ENCODE measurements around the gene GLRA2. TPM values are rescaled to one million over a fixed set of nuclear protein-coding genes. Genes with fewer than 3 reads are reported as not detected.
A peak's percentile ranks its signal among the peaks of the same experiment; 100 is the strongest.

GLRA2 gene
- total and polyA plus RNA-seq, 2 experiments from 2014 or later: 0.22 TPM; not detected in 1

DNA sequence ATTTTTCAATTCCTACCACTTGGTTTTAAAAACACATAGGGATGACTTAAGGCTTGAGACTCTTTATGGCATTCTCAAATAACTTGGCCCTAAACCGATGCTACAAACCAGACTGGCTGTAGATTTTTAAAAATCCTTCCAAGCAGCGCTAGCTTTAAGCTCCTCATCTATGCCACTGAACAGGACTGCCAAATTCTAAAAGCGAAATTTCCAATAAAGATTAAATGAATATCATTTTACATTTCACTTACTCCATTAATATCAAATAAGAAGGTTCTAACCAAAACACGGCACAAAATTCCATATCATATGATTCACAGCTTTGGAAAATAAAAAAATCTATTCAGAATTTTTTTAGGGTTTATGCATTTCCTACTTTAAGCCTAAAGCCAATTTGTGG, 209.3 kb downstream of the GLRA2 start:
- 2% methylated on average over 4 of the region's 4 CpGs for WGBS, 2 experiments (ENCODE audit: low coverage in 1 of 2, low lambda C conversion rate in 2 of 2, missing lambda C conversion rate in 2 of 2)
- H3K9me2 ChIP-seq (ENCODE audit: insufficient read depth): no peaks in the 10 kb centered on the region
- no peak overlapping the region for H3K9ac ChIP-seq
- DNase-seq: peak; percentile 38
- H3K9me3 ChIP-seq (ENCODE audit: low read depth): no peaks in the 10 kb centered on the region
- no peaks in the 10 kb centered on the region for H3K36me3 ChIP-seq (ENCODE audit: low read depth)
- H3K27ac ChIP-seq: peak overlapping the region; percentile 39
- in situ Hi-C loops (cut with MboI): no loop called here
- no peaks in the 10 kb centered on the region for H3K27me3 ChIP-seq (replicated peaks; ENCODE audit: insufficient read depth)
- peaks cover 17% of the 10 kb centered on the region for H3K4me1 ChIP-seq (ENCODE audit: insufficient read depth)
- H3K79me2 ChIP-seq (ENCODE audit: insufficient read depth): no peaks in the 10 kb centered on the region
- H3K4me2 ChIP-seq (ENCODE audit: unreplicated experiment): peak overlapping the region; percentile 72
- peak overlapping the region; percentile 21 for H3K4me3 ChIP-seq
- peaks cover 14% of the 10 kb centered on the region for H3F3A ChIP-seq (ENCODE audit: insufficient read depth)
- TF ChIP-seq EZH2phosphoT487 (IDR thresholded peaks at IDR 0.05; ENCODE audit: insufficient read depth, low read depth) (no peak), EZH2 (IDR thresholded peaks at IDR 0.05; ENCODE audit: insufficient read depth, poor library complexity, severe bottlenecking) (no peak)
- H4K20me1 ChIP-seq (ENCODE audit: insufficient read depth): no peaks in the 10 kb centered on the region
- H2AFZ ChIP-seq: peak overlapping the region; percentile 77

DNA sequence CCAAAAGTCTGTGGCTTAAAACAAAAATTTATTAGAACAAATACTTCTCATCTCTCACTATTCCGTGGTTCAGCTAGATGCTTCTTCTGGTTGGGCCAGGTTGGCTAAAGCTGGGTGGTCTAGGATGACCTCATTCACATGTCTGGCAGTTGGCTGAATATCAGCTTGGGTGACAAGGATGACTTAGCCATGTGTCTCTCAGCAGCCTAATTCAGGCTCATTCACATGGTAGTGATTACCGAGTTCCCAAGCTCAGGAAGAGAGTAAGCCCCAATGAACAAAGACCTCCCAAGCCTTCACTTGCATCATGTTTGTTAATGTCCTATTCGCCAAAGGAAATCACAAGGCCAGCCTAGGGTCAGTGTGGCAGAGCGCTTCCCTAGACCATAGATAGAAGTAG, 224.1 kb downstream of the GLRA2 start:
- Histone ChIP-seq H3K79me2 (ENCODE audit: insufficient read depth) (no peaks in the 10 kb centered on the region), H2AFZ (no peak overlapping the region), H3K36me3 (ENCODE audit: low read depth) (no peaks in the 10 kb centered on the region), H3K9me3 (ENCODE audit: low read depth) (no peaks in the 10 kb centered on the region), H4K20me1 (ENCODE audit: insufficient read depth) (no peaks in the 10 kb centered on the region), H3K4me3 (no peak overlapping the region), H3K9me2 (ENCODE audit: insufficient read depth) (no peaks in the 10 kb centered on the region), H3K9ac (no peak overlapping the region), H3F3A (ENCODE audit: insufficient read depth) (no peaks in the 10 kb centered on the region), H3K27me3 (replicated peaks; ENCODE audit: insufficient read depth) (no peaks in the 10 kb centered on the region), H3K4me1 (ENCODE audit: insufficient read depth) (no peaks in the 10 kb centered on the region), H3K4me2 (ENCODE audit: unreplicated experiment) (no peak overlapping the region), H3K27ac (no peak overlapping the region)
- TF ChIP-seq EZH2phosphoT487 (IDR thresholded peaks at IDR 0.05; ENCODE audit: insufficient read depth, low read depth) (no peak), EZH2 (IDR thresholded peaks at IDR 0.05; ENCODE audit: insufficient read depth, poor library complexity, severe bottlenecking) (no peak)
- WGBS, 2 experiments (ENCODE audit: low coverage in 1 of 2, low lambda C conversion rate in 2 of 2, missing lambda C conversion rate in 2 of 2): 13 to 27% methylated on average over 4 of the region's 4 CpGs
- DNase-seq: no peak
- in situ Hi-C loops (cut with MboI): no loop called here

DNA sequence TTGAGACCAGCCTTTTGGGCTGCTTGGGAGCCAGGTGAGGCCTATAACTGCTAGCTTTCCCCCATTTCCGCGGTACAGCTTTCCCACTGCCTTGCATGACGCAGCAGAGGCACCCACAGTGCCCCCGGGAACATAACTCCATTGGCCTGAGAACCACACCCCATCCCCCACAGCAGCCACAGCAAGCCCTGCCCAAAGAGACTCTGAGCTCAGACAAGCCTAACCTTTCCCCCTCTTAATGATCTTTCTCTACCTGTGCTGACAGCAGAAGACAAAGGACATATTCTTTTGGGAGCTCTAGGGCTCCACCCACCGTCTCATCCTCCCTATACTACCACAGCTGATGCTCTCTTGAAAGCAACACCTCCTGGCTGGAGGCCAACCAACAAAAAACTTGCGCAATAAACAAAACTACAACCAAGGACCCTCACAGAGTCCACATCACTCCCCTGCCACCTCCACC, 228.7 kb downstream of the GLRA2 start:
- Histone ChIP-seq H3K36me3 (ENCODE audit: low read depth) (no peaks in the 10 kb centered on the region), H3K9ac (no peak overlapping the region), H3K4me3 (no peak overlapping the region), H2AFZ (no peak overlapping the region), H3K4me2 (ENCODE audit: unreplicated experiment) (no peak overlapping the region), H3K27ac (no peak overlapping the region), H3F3A (ENCODE audit: insufficient read depth) (no peaks in the 10 kb centered on the region), H3K9me3 (ENCODE audit: low read depth) (no peaks in the 10 kb centered on the region), H3K79me2 (ENCODE audit: insufficient read depth) (no peaks in the 10 kb centered on the region), H4K20me1 (ENCODE audit: insufficient read depth) (no peaks in the 10 kb centered on the region), H3K4me1 (ENCODE audit: insufficient read depth) (no peaks in the 10 kb centered on the region), H3K9me2 (ENCODE audit: insufficient read depth) (no peaks in the 10 kb centered on the region), H3K27me3 (replicated peaks; ENCODE audit: insufficient read depth) (no peaks in the 10 kb centered on the region)
- in situ Hi-C loops (cut with MboI): no loop called here
- 56 to 63% methylated on average over 2 to 6 of the region's 6 CpGs for WGBS, 2 experiments (ENCODE audit: low coverage in 1 of 2, low lambda C conversion rate in 2 of 2, missing lambda C conversion rate in 2 of 2)
- DNase-seq: no peak
- TF ChIP-seq EZH2 (IDR thresholded peaks at IDR 0.05; ENCODE audit: insufficient read depth, poor library complexity, severe bottlenecking) (no peak), EZH2phosphoT487 (IDR thresholded peaks at IDR 0.05; ENCODE audit: insufficient read depth, low read depth) (no peak)

DNA sequence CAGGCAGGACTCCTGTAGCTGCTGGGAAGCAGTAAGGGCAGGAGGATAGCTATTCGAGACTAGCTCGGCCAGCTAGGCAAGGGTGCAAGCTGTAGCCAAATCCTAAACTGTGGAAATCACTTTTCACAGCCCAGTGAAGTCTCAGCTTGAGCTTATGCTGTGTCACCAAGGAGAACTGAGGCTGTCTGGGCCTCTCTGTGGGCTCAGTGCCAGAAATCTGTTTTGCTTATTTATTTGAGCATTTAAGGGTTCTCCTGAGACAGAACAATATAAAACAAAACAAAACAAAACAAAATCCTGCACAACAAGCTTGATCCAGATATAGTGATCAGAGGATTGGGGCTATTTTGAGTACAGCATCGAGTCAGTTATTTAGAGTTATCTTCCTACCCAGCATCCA, 246.1 kb downstream of the GLRA2 start:
- no peak for DNase-seq

DNA sequence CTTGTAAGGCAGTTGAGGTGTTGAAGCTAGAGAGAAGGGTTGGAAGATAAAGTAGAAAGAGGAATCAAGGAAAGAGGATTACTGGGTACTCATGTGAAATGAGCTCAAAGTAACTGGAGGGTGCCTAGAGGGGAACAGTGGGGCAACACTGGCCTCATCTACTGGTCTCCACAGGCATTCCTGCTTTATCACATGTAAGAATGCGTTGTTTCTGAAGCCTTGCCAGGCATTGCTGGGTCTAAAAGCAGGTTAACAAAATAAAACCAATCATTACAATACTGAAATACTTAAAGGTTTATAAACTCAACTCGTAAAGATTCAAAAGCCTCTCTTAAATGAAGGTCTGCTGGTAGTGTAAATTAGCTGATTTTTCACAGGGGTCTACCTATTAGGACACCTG, 247.6 kb downstream of the GLRA2 start:
- DNase-seq: no peak
- no peaks in the 10 kb centered on the region for H3K36me3 ChIP-seq (ENCODE audit: low read depth)
- H3K4me1 ChIP-seq (ENCODE audit: insufficient read depth): peaks cover 23% of the 10 kb centered on the region
- H3K79me2 ChIP-seq (ENCODE audit: insufficient read depth): no peaks in the 10 kb centered on the region
- H3K9ac ChIP-seq: no peak overlapping the region
- H3K27ac ChIP-seq: no peak overlapping the region
- no peak overlapping the region for H3K4me3 ChIP-seq
- H3K9me2 ChIP-seq (ENCODE audit: insufficient read depth): no peaks in the 10 kb centered on the region
- TF ChIP-seq EZH2 (IDR thresholded peaks at IDR 0.05; ENCODE audit: insufficient read depth, poor library complexity, severe bottlenecking) (no peak), EZH2phosphoT487 (IDR thresholded peaks at IDR 0.05; ENCODE audit: insufficient read depth, low read depth) (no peak)
- H3F3A ChIP-seq (ENCODE audit: insufficient read depth): peaks cover 13% of the 10 kb centered on the region; the same call in 1 of the 2 replicates
- in situ Hi-C loops (cut with MboI): no loop called here
- no peaks in the 10 kb centered on the region for H4K20me1 ChIP-seq (ENCODE audit: insufficient read depth)
- H3K4me2 ChIP-seq (ENCODE audit: unreplicated experiment): peak overlapping the region; percentile 53
- no peaks in the 10 kb centered on the region for H3K27me3 ChIP-seq (replicated peaks; ENCODE audit: insufficient read depth)
- H3K9me3 ChIP-seq (ENCODE audit: low read depth): no peaks in the 10 kb centered on the region
- H2AFZ ChIP-seq: no peak overlapping the region
- 80 to 86% methylated on average over 2 of the region's 2 CpGs for WGBS, 2 experiments (ENCODE audit: low coverage in 1 of 2, low lambda C conversion rate in 2 of 2, missing lambda C conversion rate in 2 of 2)

More for the DNA sequence above, 246.1 kb downstream of the GLRA2 start:
- no peaks in the 10 kb centered on the region for H4K20me1 ChIP-seq (ENCODE audit: insufficient read depth)
- H3K4me1 ChIP-seq (ENCODE audit: insufficient read depth): peaks cover 23% of the 10 kb centered on the region
- no peak overlapping the region for H3K9ac ChIP-seq
- peaks cover 13% of the 10 kb centered on the region; the same call in 1 of the 2 replicates for H3F3A ChIP-seq (ENCODE audit: insufficient read depth)
- TF ChIP-seq EZH2phosphoT487 (IDR thresholded peaks at IDR 0.05; ENCODE audit: insufficient read depth, low read depth) (no peak), EZH2 (IDR thresholded peaks at IDR 0.05; ENCODE audit: insufficient read depth, poor library complexity, severe bottlenecking) (no peak)
- no peak overlapping the region for H3K4me3 ChIP-seq
- no peak overlapping the region for H2AFZ ChIP-seq
- H3K9me3 ChIP-seq (ENCODE audit: low read depth): no peaks in the 10 kb centered on the region
- H3K27me3 ChIP-seq (replicated peaks; ENCODE audit: insufficient read depth): no peaks in the 10 kb centered on the region
- no peak overlapping the region for H3K4me2 ChIP-seq (ENCODE audit: unreplicated experiment)
- in situ Hi-C loops (cut with MboI): no loop called here
- H3K79me2 ChIP-seq (ENCODE audit: insufficient read depth): no peaks in the 10 kb centered on the region
- WGBS, 2 experiments (ENCODE audit: low coverage in 1 of 2, low lambda C conversion rate in 2 of 2, missing lambda C conversion rate in 2 of 2): 41 to 45% methylated on average over 3 of the region's 3 CpGs
- no peak overlapping the region for H3K27ac ChIP-seq
- no peaks in the 10 kb centered on the region for H3K9me2 ChIP-seq (ENCODE audit: insufficient read depth)
- no peaks in the 10 kb centered on the region for H3K36me3 ChIP-seq (ENCODE audit: low read depth)
